Endothelial cell of umbilical vein (primary cell): ENCODE measurements around the gene ADCY3. TPM values are rescaled to one million over a fixed set of nuclear protein-coding genes. Genes with fewer than 3 reads are reported as not detected.

ENCODE experiments used
- BruUV-seq: library from RNA; stranded (reverse); fragments of 400-500 nt; replicated peaks from 2 replicates; lab custom pipeline; 2021; lab: Mats Ljungman, UMichigan
- CTCF ChIA-PET: fragments of 300-600, 350-600 bp; sonication (Branson Sonifier 250); formaldehyde crosslinking; loops from one replicate; lab custom pipeline; 2021; ENCODE audit warnings: antibody characterized with exemption, inconsistent platforms; lab: Charles Lee
- POLR2A ChIA-PET: fragments of 300-600, 350-600 bp; sonication (Branson Sonifier 250); formaldehyde crosslinking; loops from one replicate; lab custom pipeline; 2021; ENCODE audit warnings: antibody characterized with exemption, inconsistent platforms; lab: Charles Lee
- DNase-seq: peaks from one replicate; pipeline ENCODE4 v3.0.0-alpha.2; 2011; ENCODE audit warnings: low read depth, low spot score
- FAIRE-seq: peaks from 2 replicates; lab custom pipeline; 2011; peaks lifted over from hg19 to GRCh38; lab: Jason Lieb, UNC
- H2AFZ ChIP-seq: 2 replicates; pipeline ENCODE4 v1.6.0; 2012; ENCODE audit warnings: low read depth, low read length, control low read depth, inconsistent platforms
- H3K27ac ChIP-seq: 2 replicates; pipeline ENCODE4 v1.5.1; 2011; ENCODE audit warnings: low read depth, mild to moderate bottlenecking, control low read depth, low read length, moderate library complexity; ENCODE audit not compliant: insufficient read depth
- H3K27me3 ChIP-seq, 2 experiments: 2 replicates each; pipeline versions ENCODE4 v1.6.0 to v1.6.1; 2011; ENCODE audit warnings: low read length in 2 of 2, mixed read lengths in 1 of 2; ENCODE audit not compliant: control insufficient read depth in 2 of 2, insufficient read depth in 2 of 2
- H3K36me3 ChIP-seq, 2 experiments: 2 replicates in 1 of 2; 3 replicates in 1 of 2; pipeline ENCODE4 v1.5.1; 2011; ENCODE audit warnings: low read length in 2 of 2, mild to moderate bottlenecking in 1 of 2, moderate library complexity in 1 of 2; ENCODE audit not compliant: control insufficient read depth in 2 of 2, insufficient read depth in 2 of 2; ENCODE audit errors: extremely low read depth in 1 of 2
- H3K4me1 ChIP-seq: 3 replicates; pipeline ENCODE4 v1.5.1; 2011; ENCODE audit warnings: mild to moderate bottlenecking, low read length; ENCODE audit not compliant: control insufficient read depth, insufficient read depth; ENCODE audit errors: extremely low read depth
- H3K4me2 ChIP-seq: 2 replicates; pipeline ENCODE4 v1.6.1; 2011; ENCODE audit warnings: low read length, control low read depth, mixed read lengths; ENCODE audit not compliant: insufficient read depth
- H3K4me3 ChIP-seq, 3 experiments: fragments of 200-600 bp in 1 of 3; sonication (generic), shearing (Covaris generic) in 1 of 3; replicated peaks in 1 of 3; 2 replicates each; pipeline ENCODE4 v1.5.1; 2011 to 2016; ENCODE audit warnings: control low read depth in 3 of 3, low read length in 3 of 3, mild to moderate bottlenecking in 2 of 3, inconsistent platforms in 1 of 3, low read depth in 1 of 3, moderate library complexity in 1 of 3; ENCODE audit not compliant: insufficient read depth in 1 of 3
- H3K79me2 ChIP-seq: 2 replicates; pipeline ENCODE4 v1.6.0; 2012; ENCODE audit warnings: low read length, inconsistent platforms; ENCODE audit not compliant: control insufficient read depth, insufficient read depth
- H3K9ac ChIP-seq: replicated peaks from 2 replicates; pipeline ENCODE3; 2011; ENCODE audit warnings: low read length, control low read depth; ENCODE audit not compliant: insufficient read depth; ENCODE audit errors: extremely low read depth
- H3K9me1 ChIP-seq: replicated peaks from 3 replicates; pipeline ENCODE4 v1.6.0; 2011; ENCODE audit warnings: mild to moderate bottlenecking, low read length; ENCODE audit not compliant: control insufficient read depth, insufficient read depth; ENCODE audit errors: extremely low read depth
- H3K9me3 ChIP-seq: replicated peaks from 2 replicates; pipeline ENCODE4 v1.5.1; 2012; ENCODE audit warnings: low read length, inconsistent platforms; ENCODE audit not compliant: control insufficient read depth, insufficient read depth
- H4K20me1 ChIP-seq: replicated peaks from 2 replicates; pipeline ENCODE3; 2011; ENCODE audit warnings: mild to moderate bottlenecking, low read length; ENCODE audit not compliant: control insufficient read depth, insufficient read depth; ENCODE audit errors: extremely low read depth
- CTCF ChIP-seq, 2 donors: IDR thresholded peaks; 1 replicate in 1 of 2; 2 replicates in 1 of 2; pipeline ENCODE4 v1.5.1; 2011; ENCODE audit warnings: low read length in 2 of 2, mild to moderate bottlenecking in 2 of 2, moderate library complexity in 2 of 2, control low read depth in 1 of 2, inconsistent platforms in 1 of 2, low read depth in 1 of 2; ENCODE audit not compliant: insufficient read depth in 1 of 2; ENCODE audit errors: extremely low read depth in 1 of 2
- EZH2 ChIP-seq: IDR thresholded peaks from 2 replicates; pipeline ENCODE4 v1.6.1; 2012; ENCODE audit warnings: borderline replicate concordance, low read depth, mild to moderate bottlenecking, moderate library complexity, low read length, inconsistent platforms; ENCODE audit not compliant: severe bottlenecking
- FOS ChIP-seq: IDR thresholded peaks from 2 replicates; pipeline ENCODE4 v1.6.1; 2011; ENCODE audit warnings: mild to moderate bottlenecking, low read length, moderate library complexity, borderline replicate concordance; ENCODE audit not compliant: insufficient read depth
- GATA2 ChIP-seq: IDR thresholded peaks from 2 replicates; pipeline ENCODE4 v1.7.0; 2011; ENCODE audit warnings: low read depth, mild to moderate bottlenecking, moderate library complexity, mixed read lengths, low read length; ENCODE audit not compliant: insufficient read length, insufficient read depth
- JUN ChIP-seq: IDR thresholded peaks from 2 replicates; pipeline ENCODE4 v1.6.1; 2011; ENCODE audit warnings: borderline replicate concordance, low read depth; ENCODE audit not compliant: insufficient read length, insufficient read depth
- MYC ChIP-seq: IDR thresholded peaks from one replicate; pipeline ENCODE4 v1.6.1; 2011; ENCODE audit warnings: mild to moderate bottlenecking, low read depth, low read length
- POLR2A ChIP-seq: IDR thresholded peaks from 2 replicates; pipeline ENCODE4 v1.6.1; 2012; ENCODE audit warnings: low read depth, mild to moderate bottlenecking, control low read depth, low read length
- POLR2AphosphoS5 ChIP-seq: IDR thresholded peaks from 2 replicates; pipeline ENCODE4 v1.6.1; 2012; ENCODE audit warnings: low read depth, mild to moderate bottlenecking, control low read depth, low read length, moderate library complexity; ENCODE audit not compliant: insufficient read depth
- dilution Hi-C: fragments of 300-500 bp; cut with MboI; formaldehyde crosslinking; loops from one replicate; pipeline ENCODE4 v1.15.0; 2019; ENCODE audit warnings: low sequenced_read_pairs; ENCODE audit not compliant: extremely low pct_ligation_motif_present
- intact Hi-C: fragments of 100-400 bp; cut with micrococcal nuclease; formaldehyde crosslinking; loops from one replicate; pipeline ENCODE4 v1.10.0; 2022
- polyA plus RNA-seq, 4 experiments: library from polyadenylated mRNA; depleted of rRNA in 3 of 4; stranded (reverse) in 3 of 4; unstranded in 1 of 4; fragments of >200 nt; gene quantifications; 2 replicates each; pipeline versions ENCODE4 v1.2.1 to v1.2.3, GENCODE V29; 2011 to 2012; ENCODE audit warnings: missing spikeins in 1 of 4
- total RNA-seq: library from RNA; stranded (reverse); gene quantifications from 2 replicates; pipeline ENCODE4 v1.2.3, GENCODE V29; 2021
- TF ChIP-seq, protein P1 (sequence below): IDR thresholded peaks from 2 replicates; pipeline ENCODE4 v1.6.1; 2011; ENCODE audit not compliant: insufficient read depth, insufficient read length

ADCY3 gene
- total and polyA plus RNA-seq, 2 donors (not counting 3 experiments of a cell fraction or from before 2014, with no cell fraction given) = 54.0 to 61.3 TPM

GRCh38 chr2:24820598-24821432, 99.2 kb downstream of the ADCY3 start:
- Histone ChIP-seq H3K9me1 (no peaks in the 10 kb centered on the region), H3K27me3 (no peaks in the 10 kb centered on the region), H3K36me3 (peaks cover 16 to 21% of the 10 kb centered on the region in 2 experiments), H3K79me2 (no peaks in the 10 kb centered on the region), H3K27ac (no peak overlapping the region), H3K9ac (no peak overlapping the region), H3K9me3 (no peaks in the 10 kb centered on the region), H3K4me1 (peaks cover 22% of the 10 kb centered on the region), H2AFZ (no peak overlapping the region), H3K4me2 (no peak overlapping the region), H3K4me3 (no peak overlapping the region), H4K20me1 (no peaks in the 10 kb centered on the region)
- BruUV-seq = no TSS peak
- dilution Hi-C loops (no loop called here), intact Hi-C loops (no loop called here)
- TF ChIP-seq FOS = no peak
- TF ChIP-seq, protein P1, sequence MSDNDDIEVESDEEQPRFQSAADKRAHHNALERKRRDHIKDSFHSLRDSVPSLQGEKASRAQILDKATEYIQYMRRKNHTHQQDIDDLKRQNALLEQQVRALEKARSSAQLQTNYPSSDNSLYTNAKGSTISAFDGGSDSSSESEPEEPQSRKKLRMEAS = no peak
- no peak for TF ChIP-seq JUN
- no peak for TF ChIP-seq MYC
- no peak for TF ChIP-seq CTCF (IDR thresholded peaks at IDR 0.05; ENCODE audit: extremely low read depth in 1 of 2, insufficient read depth in 1 of 2, low read depth in 1 of 2, low read length in 2 of 2)
- TF ChIP-seq GATA2 = no peak
- TF ChIP-seq EZH2 = no peak
- TF ChIP-seq POLR2AphosphoS5 = no peak
- no peak for TF ChIP-seq POLR2A
- ChIA-PET CTCF (interaction anchor here (1.2 to 1.4 kb wide), 3 partner anchors 11 to 410 kb away, joined by 3 to 5 read pairs (median 4); no protein-coding TSS in a partner anchor), POLR2A (no interaction called here)
- DNase-seq = no peak
- FAIRE-seq = no peak
